Smooth muscle cell of the brain vasculature (primary cell): ENCODE measurements around the gene CLDN22.

Source experiments
- DNase-seq: peaks from one replicate; pipeline ENCODE4 v3.0.0-alpha.2; 2012; ENCODE audit warnings: low read depth, low spot score

CLDN22 gene

GRCh38 chr4:183320211-183321059 is at the start of gene CLDN22:
Gene CLDN22 (minus strand): TSS chr4:183320276. CDS start chr4:183320218, 58 bp downstream.
- no peak for DNase-seq

GRCh38 chr4:183369073-183369472 is 49.0 kb upstream of the CLDN22 start:
- no peak for DNase-seq

DNA sequence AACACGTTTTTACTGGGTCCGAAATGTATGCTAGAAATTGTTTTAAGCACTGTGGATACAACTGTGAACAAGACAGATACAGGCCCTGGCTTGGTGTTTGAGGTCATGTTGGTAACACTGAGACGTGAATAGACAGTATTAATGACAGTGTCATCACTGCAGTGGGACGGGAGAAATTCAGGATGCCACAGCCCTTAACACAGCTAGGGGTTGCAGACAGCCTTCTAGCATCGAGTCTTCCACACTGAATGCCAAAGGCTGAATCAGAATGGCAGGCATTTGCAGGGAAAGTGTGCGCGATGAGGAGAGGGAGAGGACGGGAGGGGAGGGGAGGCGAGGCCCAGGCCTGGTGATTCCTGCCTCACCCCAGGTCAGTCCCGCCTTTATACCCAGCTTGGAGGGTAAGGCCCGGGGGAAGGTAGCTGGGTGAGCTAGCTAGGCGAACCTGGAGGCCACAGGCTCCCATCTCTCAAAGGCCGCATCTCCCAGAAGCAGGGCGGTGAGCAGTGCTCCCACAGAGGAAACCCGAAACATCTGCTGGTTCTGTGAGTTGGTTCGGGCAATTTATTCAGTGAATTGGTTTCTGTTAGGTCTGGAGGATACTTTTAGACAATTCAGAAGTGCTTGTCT is 46.2 kb upstream of the CLDN22 start:
- DNase-seq = no peak

DNA sequence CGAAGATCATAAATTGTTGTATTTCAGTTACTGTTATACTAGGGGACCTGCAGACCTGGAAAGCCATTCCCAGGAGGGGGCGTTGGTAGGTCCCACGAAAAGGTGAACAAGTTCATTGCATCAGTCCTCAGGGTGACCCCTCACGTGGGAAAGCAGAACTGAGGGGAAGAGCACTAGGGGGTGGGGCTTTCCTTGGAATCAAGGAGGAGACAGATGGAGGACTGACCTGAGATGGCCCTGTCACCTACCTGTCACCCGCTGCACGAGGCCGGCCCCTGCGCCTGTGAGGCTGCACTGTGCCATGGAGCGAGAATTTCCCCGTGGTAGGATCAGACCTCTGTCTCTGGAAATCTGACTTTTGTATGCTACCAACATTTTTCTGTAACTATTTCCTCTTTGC is 43.9 kb upstream of the CLDN22 start:
- no peak for DNase-seq

DNA sequence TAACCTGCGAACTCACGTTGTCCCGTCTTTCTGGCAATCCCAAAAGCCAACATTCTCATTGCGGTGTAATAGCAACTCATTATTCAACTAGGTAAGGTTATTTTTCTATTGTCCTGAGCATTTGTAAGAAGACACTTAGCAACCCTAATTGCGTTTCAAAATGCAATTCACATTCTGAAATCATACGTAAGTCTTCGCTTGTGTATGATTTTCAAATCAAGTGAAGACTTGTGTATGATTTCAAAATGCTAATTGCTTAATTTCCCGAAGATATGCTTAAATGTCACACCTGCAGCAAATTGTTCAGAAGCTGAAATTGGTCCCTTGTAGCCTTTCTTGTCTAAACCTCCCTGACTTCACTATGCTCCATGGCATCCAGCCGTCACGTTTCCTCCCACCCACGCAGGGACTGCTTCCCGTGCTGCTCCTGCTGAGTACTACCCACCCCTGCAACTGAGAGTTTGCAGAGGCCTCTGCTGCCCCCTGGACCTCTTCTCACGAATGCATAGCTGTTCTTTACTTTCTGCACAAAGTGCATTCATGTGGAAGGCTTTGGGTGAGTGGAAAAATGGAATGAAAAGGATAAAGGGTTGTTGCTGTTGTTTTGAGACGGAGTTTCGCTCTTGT is 43.0 kb upstream of the CLDN22 start:
- no peak for DNase-seq

- DNase-seq = no peak
These were observed 42.0 kb upstream of the CLDN22 start for GRCh38 chr4:183362036-183362435.

DNA sequence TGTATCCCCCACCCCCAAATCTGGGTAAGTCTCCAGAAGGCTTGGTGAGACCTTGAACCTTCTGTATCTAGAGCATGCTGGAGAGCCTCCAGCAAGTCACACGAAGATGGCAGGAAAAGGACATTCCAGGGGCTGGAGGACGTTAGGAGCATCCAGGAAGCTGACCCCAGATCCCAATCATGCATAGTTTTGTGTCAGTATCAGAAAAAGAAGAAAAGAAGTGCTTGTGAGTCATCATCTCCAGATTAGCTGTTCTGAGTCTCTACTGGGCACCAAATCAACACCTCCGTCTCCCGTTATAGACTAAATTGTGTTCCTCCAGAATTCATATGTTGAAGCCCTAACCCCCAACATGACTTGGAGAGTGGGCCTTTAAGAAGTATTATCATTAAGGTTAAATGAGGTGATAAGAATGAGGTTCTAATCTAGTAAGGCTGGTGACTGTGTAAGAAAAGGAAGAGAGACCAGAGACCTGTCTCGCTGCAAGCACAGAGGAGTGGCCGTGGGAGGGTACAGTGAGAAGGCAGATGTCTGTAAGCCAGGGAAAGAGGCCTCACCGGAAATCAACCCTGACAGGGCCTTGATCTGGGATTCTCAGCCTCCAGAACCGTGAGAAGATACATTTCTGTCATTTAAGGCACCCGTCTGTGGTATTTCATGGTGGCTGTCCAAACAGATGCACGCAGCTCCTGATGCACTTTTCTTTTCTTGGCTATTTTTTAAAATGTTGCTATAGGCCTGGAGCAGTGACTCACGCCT is 40.3 kb upstream of the CLDN22 start:
- DNase-seq = no peak

DNA sequence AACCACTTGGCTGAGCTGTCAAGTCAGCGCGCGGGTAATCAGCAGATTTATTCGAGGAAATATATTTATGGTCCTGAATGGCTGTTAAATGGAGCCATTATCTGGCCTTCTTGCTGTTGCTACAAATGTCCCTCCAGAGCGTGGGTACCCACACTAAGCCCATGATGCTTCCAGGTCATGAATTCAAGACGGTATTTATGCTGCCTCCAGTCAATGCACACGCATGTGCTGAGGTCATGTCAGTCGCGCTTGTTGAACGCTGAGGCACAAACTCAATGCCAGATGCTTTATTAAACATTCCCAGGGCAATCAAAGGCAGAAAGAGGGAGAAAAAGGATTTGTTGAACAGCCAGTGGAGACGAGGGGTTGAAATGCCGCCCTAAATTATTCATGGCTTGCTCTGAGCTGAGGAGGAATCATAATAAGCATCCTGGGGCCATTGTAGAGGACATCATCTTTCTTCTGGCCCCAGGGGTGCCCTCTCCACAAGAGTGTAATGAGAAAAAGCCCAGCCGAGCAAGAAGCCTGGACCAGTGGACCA is 38.2 kb upstream of the CLDN22 start:
- no peak for DNase-seq

- no peak for DNase-seq
These were observed 37.0 kb upstream of the CLDN22 start for GRCh38 chr4:183356931-183357675.

DNA sequence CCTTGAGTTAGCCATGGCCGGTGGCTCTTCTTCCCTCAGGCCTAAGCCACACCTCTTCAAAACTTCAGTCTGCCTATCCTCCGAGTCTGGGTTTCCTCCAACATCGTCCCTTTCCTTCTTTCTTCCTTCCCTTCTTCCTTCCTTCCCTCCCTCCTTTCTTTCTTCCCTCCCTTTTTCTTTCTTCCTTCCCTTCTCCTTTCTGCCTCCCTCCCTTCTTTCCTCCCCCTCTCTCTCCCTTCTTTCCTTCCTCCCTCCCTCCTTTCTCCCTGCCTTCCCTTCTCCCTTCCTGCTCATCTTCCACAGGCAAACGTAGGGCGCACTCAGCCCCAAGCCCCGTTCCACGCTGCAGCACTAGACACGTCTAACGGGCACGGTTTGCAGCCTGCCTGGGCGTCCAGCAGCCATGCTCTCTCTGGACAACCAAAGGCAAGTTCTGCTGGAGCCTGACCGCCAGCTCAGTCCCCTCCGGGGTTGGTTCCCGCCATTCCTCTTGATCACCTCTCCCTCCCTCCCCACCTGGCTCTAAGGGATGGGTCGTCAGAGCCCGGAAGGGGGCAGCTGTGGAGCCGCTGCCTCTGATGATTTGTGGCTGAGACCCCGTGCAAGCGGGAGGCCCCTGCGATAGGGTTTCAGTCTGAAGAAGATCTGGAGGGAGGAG is 36.2 kb upstream of the CLDN22 start:
- no peak for DNase-seq

GRCh38 chr4:183355405-183355804 is 35.3 kb upstream of the CLDN22 start:
- no peak for DNase-seq

GRCh38 chr4:183354219-183354618 is 34.1 kb upstream of the CLDN22 start:
- DNase-seq = no peak

GRCh38 chr4:183353557-183353956 is 33.5 kb upstream of the CLDN22 start:
- no peak for DNase-seq

GRCh38 chr4:183352546-183352945 is 32.5 kb upstream of the CLDN22 start:
- DNase-seq = no peak

DNA sequence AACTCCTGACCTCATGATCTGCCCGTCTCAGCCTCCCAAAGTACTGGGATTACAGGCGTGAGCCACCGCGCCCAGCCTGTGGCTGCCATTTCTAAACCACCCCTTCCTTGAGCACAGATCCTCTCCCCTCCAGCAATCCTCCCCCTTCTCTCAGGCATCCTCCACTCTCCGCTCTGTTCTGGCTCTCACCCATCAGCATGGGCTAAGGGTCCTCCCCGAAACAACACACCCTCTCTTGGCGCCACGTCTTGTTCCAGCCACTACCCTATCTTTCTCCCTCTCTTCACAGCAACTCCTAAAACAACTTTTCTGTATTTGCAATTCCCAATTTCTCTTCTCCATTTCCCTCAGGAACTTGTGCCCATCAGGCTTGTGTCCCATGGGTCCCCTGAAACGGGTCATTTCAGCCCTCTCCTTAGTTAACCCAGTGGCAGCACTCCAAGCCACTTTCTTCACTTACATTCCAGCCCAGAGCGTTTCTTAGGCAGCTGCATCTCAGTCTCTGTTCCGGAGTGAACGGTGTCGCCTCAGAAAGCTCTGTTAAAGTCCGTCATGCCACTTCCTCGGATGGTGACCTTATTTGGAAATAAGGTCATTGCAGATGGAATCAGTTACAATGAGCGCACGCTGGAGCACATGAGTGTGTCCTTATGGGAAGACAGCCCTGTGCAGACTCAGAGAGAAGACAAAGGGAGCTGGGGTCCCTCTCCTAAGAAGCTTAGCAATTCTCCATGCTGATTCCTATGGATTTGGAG is 30.4 kb upstream of the CLDN22 start:
- no peak for DNase-seq

- no peak for DNase-seq
These were observed 29.6 kb upstream of the CLDN22 start for GRCh38 chr4:183349673-183350072.

DNA sequence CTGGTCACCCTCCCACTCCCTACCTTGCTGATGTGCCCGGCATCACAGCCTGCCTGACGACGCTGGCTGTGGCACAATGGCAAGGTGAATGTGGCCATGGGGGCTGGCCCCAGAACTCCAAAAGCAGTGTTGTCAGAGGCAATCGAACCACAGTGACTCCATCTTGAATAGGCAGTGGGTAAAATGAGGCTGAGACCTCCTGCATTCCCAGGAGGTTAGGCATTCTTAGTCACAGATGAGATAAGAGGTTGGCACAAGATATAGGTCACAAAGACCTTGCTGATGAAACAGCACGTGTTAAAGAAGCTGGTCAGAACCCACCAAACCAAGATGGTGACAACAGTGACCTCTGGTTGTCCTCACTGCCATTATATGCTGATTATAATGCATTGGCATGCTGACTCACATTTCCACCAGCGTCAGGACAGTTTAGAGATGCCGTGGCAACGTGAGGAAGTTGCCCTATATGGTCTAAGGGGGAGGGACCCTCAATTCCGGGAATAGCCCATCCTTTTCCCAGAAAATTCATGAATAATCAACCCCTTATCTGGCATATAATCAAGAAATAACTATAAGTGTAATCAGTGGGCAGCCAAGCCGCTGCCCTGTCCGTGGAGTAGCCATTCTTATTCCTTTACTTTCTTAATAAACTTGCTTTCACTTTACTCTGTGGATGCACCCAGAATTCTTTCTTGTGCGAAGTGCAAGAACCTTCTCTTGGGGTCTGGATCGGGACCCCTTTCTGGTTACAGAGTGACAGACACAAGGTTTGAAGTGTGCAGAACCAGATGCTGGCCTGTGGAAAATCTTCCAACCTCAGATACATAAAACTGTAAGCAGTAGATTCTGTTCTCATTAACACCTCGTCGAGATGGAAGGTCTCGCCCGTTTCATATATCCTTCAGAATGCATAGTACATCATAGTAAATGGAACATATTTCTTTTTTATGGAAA is 28.9 kb upstream of the CLDN22 start:
- DNase-seq = no peak

DNA sequence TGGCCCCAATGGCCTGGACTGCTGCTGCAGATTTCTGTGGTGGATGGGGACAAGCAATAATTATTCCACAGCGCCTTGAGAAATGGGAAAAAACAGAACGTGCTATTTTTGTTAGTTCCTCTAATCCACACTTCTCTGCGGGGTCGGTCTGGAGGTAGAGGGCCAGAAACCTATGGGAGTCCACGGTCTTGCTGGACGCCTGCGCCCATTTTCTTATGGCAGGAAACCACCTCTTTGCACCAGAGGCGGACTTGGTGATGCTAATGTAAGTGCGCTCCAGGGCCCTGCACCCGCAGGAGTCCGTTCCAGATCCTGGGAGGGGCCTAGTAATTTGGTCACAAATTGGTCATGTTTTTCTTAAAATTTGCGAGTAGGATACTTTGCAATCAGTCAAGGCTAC is 28.1 kb upstream of the CLDN22 start:
- no peak for DNase-seq

GRCh38 chr4:183347566-183347965 is 27.5 kb upstream of the CLDN22 start:
- DNase-seq = no peak
